C4-2B (cell line): ENCODE data around the gene HOXD4.

Source experiments
- ZFX ChIP-seq: fragments of 450-650 bp; IDR thresholded peaks from 2 replicates; pipeline ENCODE4 v1.6.1; 2017
- TF ChIP-seq, protein P1 (sequence below): fragments of 450-650 bp; conservative IDR thresholded peaks from 2 replicates; pipeline ENCODE4 v1.5.1; 2017; ENCODE audit warnings: mild to moderate bottlenecking

DNA sequence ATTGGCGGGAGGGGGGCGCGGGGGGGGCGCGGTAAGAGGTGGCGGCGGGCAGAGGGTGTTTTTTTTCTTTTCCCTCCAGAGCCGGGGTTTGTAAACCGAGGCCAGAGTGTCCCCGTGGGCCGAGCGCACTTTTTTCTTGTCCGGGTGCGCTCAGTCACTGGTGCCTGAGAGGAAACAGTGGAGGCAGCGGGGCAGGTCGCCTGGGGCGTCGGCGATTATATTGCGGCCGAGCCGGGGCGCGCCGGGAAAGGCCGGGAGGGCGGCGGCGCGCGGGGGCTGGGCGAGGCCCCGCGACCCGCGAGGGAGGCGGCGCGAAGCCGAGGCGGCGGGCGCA lies 21.6 kb upstream of the HOXD4 start:
- TF ChIP-seq, protein P1, sequence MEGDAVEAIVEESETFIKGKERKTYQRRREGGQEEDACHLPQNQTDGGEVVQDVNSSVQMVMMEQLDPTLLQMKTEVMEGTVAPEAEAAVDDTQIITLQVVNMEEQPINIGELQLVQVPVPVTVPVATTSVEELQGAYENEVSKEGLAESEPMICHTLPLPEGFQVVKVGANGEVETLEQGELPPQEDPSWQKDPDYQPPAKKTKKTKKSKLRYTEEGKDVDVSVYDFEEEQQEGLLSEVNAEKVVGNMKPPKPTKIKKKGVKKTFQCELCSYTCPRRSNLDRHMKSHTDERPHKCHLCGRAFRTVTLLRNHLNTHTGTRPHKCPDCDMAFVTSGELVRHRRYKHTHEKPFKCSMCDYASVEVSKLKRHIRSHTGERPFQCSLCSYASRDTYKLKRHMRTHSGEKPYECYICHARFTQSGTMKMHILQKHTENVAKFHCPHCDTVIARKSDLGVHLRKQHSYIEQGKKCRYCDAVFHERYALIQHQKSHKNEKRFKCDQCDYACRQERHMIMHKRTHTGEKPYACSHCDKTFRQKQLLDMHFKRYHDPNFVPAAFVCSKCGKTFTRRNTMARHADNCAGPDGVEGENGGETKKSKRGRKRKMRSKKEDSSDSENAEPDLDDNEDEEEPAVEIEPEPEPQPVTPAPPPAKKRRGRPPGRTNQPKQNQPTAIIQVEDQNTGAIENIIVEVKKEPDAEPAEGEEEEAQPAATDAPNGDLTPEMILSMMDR, result no peak
- no peak for TF ChIP-seq ZFX
